Spinal cord (tissue), 10 donors: ENCODE results near the gene TNK2. TPM values are rescaled to one million over a fixed set of nuclear protein-coding genes. Genes with fewer than 3 reads are reported as not detected.
A peak's percentile ranks its signal among the peaks of the same experiment; 100 is the strongest.
"Not testable (repeated sequence)": the region's sequence is repeated elsewhere in the genome, so short reads cannot be mapped to it uniquely, and the experiment has no call there.

Experiments used
- DNase-seq, 6 donors: peaks; one replicate each; pipeline versions ENCODE4 v3.0.0 to v3.0.0-alpha.2; 2013 to 2015; ENCODE audit warnings: low spot score in 6 of 6, low read depth in 4 of 6
- H3K27ac ChIP-seq: one replicate; pipeline ENCODE4 v1.5.1; 2013; ENCODE audit warnings: low read depth, low read length, control low read depth
- H3K27me3 ChIP-seq: one replicate; pipeline ENCODE4 v1.6.1; 2013; ENCODE audit warnings: low read length; ENCODE audit not compliant: control insufficient read depth, insufficient read depth
- H3K36me3 ChIP-seq: one replicate; pipeline ENCODE4 v1.6.1; 2013; ENCODE audit warnings: low read length; ENCODE audit not compliant: control insufficient read depth, insufficient read depth
- H3K4me1 ChIP-seq: one replicate; pipeline ENCODE4 v1.6.1; 2013; ENCODE audit warnings: low read length; ENCODE audit not compliant: control insufficient read depth, insufficient read depth
- H3K4me3 ChIP-seq: one replicate; pipeline ENCODE4 v1.5.1; 2013; ENCODE audit warnings: low read depth, low read length, control low read depth
- H3K9me3 ChIP-seq: one replicate; pipeline ENCODE4 v1.6.1; 2013; ENCODE audit warnings: low read length; ENCODE audit not compliant: control insufficient read depth, insufficient read depth
- WGBS: methylation state at CpG from one replicate; pipeline ENCODE4 v1.1.5; 2013; ENCODE audit warnings: missing lambda C conversion rate; ENCODE audit not compliant: insufficient coverage; 5-methylcytosine and 5-hydroxymethylcytosine counted together
- polyA plus RNA-seq, 2 donors: library from polyadenylated mRNA; unstranded; fragments of 120-200 nt; gene quantifications; one replicate each; pipeline ENCODE4 v1.2.1, GENCODE V29; 2013; ENCODE audit not compliant: insufficient read length in 2 of 2
- total RNA-seq, 2 donors: library from RNA; depleted of rRNA in 1 of 2; stranded (reverse); fragments of 120-200 nt in 1 of 2; fragments of >200 nt in 1 of 2; gene quantifications; one replicate each; pipeline versions ENCODE4 v1.2.3 to v1.2.4, GENCODE V29; 2013 to 2014
- donor health status: healthy.

Gene TNK2
- total and polyA plus RNA-seq, 4 donors, result 16.1 to 229 (median 128) TPM

DNA sequence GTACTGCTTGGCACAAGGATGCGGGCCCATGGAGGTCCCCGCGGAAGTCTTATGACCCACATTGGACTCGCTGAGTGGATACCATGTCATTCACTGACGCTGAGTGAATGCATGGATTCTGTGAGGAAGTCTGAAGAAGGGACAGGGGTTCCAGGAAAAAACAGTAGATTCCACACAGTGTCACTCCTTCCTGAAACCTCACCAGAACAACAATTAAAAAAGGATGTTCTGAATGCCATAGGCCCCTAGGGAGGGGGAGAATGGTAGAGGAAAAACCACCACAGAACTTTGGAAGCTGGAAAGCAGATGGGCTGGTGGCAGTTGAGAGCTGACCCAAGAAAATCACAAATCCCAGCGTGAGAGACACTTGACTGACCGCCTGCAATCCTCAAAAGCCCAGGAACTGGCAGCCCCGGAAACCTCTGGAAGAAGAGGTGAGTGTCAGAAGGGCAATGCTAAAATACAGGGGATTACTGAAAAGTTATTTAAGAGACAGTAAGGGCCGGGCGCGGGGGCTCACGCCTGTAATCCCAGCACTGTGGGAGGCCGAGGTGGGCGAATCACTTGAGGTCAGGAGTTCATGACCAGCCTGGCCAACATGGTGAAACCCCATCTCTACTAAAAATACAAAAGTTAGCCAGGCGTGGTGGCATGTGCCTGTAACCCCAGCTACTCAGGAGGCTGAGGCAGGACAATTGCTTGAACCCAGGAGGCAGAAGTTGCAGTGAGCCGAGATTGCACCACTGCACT, 6.3 kb downstream of the TNK2 start:
- not testable (repeated sequence) for H3K36me3 ChIP-seq, DNase-seq, H3K4me3 ChIP-seq, H3K27me3 ChIP-seq, H3K27ac ChIP-seq, H3K9me3 ChIP-seq
- WGBS, result 80% methylated on average over 11 of the region's 16 CpGs
- peaks cover 45% of the 10 kb centered on the region for H3K4me1 ChIP-seq

DNA sequence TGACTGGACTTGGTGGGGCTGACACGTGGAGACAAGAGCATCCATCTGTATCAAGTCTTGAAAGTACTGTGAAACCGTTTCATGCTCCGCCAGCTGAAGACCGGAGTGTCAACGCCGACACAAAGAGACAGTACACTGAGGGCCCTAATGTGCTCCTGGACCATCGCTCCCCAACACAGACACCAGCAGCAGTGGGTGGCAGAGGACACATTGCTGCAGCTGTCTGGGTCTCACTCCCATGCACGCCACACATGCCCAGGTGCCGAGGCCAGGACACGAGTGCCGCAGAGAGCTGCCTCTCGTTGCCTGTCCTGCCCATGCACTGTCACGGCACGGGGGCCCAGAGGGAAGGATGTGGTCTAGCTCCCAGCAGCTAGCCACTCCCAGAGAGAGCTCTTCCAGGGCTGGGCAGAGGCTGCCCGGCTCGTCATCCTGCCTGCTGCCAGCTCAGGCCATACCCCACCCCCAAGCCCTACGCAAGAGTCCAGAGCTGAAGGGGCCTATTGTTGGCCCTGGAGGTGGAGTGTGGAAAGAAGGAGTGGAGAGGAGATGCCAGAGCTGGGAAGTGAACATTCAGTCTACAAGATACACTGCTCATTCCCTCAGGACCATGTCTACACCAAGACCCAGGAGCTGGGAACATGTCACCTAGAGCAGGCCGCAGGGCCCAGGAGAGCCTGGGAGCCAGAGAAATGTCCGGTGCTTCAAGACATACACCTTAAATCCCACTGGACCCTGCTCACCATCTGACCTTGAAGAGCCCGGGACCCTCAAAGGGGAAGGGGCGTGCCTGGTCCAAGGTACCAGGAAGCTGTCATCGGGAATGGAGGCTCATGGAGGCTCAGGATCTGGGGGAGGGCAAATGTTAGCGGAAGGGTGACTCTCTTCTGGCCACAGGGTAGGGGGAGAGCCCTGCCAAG, 7.7 kb downstream of the TNK2 start:
- Histone ChIP-seq H3K9me3 (no peaks in the 10 kb centered on the region), H3K27ac (peak overlapping the region; percentile 90), H3K4me3 (no peak overlapping the region), H3K36me3 (peaks cover 7% of the 10 kb centered on the region), H3K4me1 (peaks cover 51% of the 10 kb centered on the region), H3K27me3 (no peaks in the 10 kb centered on the region)
- peak in 2 of 6 donors; percentile 56 to 83 for DNase-seq
- 66% methylated on average over 20 of the region's 23 CpGs for WGBS

DNA sequence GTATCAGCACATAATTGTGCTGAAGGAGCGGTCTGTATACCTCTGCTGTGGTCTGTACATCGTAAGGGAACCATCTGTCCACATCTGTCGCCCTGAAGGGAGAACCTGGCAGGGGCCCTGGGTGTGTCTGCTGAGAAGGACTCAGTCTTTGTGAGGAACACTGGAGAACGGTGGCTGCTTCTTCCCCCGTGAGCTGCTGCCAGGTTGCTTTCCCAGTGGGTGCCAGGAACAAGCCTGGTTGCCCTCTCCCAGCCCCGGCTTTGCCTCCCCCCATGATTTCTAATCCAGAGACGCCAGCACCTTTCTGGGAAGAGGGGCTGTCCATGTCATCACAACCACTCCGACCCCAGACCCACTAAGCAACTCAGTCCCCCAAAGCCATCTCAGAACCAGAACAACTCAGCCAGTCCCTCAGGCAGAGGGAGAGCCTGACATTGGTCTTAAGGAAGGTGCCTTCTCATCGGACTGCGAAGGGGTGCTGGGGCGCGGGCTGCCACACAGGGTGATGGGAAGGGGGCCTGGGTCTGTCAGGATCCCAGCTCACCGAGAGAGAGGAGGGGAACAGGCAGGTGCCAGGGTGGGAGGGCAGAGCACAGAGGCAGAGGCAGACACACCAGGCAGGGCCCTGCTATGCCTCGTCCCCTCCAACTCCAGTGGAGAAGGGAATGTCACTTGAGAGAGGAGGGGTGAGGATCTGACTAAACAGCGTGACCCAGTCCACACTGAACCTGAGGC, 8.5 kb downstream of the TNK2 start:
- Histone ChIP-seq H3K4me1 (peaks cover 60% of the 10 kb centered on the region), H3K9me3 (no peaks in the 10 kb centered on the region), H3K27me3 (no peaks in the 10 kb centered on the region), H3K36me3 (peaks cover 7% of the 10 kb centered on the region), H3K4me3 (no peak overlapping the region), H3K27ac (peak overlapping the region; percentile 90)
- 82% methylated on average over 13 of the region's 15 CpGs for WGBS
- no peak for DNase-seq

DNA sequence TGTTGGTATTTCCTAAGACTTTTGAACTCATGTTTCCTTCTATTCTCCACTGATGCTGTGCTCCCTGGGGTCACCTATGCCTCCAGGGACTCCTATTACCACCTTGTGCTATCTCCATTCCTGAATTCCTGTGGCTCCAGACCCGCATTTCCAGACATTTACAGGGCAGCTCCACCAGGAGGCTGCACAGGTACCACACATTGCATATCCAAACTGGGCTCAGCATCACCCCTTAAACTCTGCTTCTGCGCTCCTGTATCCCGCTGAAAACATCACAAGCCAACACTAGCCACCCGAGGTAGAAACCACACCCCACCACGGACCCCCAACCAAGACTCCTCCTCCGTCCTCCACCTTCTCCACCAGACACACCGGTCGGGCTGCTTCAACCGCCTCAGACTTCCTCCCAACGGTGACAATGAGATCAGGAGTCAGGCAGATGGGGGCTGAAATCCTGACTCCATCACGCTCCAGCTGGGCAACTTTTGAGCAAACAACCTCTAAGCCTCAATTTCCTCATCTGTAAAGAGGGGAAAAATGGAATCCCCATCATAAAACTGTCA, 10.4 kb downstream of the TNK2 start:
- DNase-seq, result no peak
- no peak overlapping the region for H3K27ac ChIP-seq
- WGBS, result 67% methylated on average over 8 of the region's 11 CpGs
- H3K36me3 ChIP-seq, result peaks cover 7% of the 10 kb centered on the region
- H3K4me1 ChIP-seq, result peaks cover 79% of the 10 kb centered on the region
- H3K9me3 ChIP-seq, result no peaks in the 10 kb centered on the region
- H3K27me3 ChIP-seq, result no peaks in the 10 kb centered on the region
- H3K4me3 ChIP-seq, result no peak overlapping the region

DNA sequence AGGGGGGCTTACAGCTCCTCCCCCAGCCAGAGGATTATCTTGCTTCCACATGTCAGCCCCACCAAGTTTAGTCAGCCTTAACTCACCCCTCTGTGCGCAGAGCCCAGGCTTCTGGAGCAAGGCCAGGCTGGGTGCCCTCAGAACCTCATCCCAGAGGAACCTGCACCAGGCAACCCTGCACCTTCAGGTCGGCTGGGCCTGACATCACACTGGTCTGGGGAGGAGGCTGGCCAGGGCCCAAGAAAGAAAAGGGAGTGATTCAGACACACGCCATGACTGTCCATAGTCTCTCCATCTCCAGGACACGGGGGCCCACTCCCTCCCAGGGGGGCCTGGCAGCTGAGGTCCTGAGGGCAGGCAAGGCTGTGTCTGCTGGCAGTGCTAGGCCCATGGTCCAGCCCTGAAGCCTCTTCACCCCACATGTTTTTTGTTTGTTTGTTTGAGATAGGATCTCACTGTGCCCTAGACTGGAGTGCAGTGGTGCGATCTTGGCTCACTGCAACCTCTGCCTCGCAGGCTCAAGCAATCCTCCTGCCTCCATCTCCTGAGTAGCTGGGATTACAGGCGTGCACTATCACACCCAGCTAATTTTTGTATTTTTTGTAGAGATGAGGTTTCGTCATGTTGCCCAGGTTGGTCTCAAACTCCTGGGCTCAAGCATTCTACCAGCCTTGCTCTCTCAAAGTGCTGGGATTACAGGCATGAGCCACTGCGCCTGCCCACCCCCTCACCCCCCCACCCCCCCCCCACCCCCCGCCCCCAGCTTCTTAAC, 11.1 kb downstream of the TNK2 start:
- peaks cover 9% of the 10 kb centered on the region for H3K36me3 ChIP-seq
- DNase-seq, result peak in 1 of 6 donors; percentile 26
- 64% methylated on average over 2 of the region's 10 CpGs for WGBS
- peak overlapping the region; percentile 92 for H3K27ac ChIP-seq
- no peaks in the 10 kb centered on the region for H3K27me3 ChIP-seq
- H3K9me3 ChIP-seq, result no peaks in the 10 kb centered on the region
- H3K4me1 ChIP-seq, result peaks cover 84% of the 10 kb centered on the region
- no peak overlapping the region for H3K4me3 ChIP-seq

DNA sequence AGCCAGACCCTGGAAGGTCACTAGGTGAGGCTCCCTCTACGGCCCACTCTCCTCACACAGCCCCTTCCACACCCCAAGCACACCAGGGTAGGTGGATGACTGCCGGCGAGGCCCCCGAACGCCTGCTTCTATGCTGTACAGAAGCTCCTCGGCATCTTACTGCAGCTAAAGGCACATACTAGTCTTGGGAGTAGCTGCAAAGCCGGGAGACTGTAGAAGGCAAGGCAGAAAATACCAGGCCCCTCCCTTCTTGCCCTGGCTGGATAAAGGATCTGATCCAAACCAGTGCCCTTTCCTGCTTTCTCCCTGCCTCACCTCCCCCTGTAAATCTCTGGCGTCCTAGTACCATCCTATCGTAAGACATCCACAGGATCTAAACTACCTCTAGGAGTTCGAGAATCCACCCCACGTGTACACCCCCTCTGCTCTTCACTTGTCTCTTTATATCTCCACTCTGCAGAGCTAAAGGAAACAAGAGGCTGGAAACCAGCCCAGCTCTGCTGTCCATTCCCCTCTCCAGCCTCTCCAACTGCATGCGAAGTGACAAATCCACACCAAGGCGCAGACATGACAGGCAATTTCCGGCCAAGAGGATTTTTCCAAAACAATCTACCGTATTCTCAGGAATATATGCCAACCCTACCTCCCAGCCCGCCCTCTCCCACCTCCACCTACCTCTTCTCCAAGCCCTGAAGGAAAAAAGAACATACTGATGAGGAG, 11.8 kb downstream of the TNK2 start:
- Histone ChIP-seq H3K9me3 (no peaks in the 10 kb centered on the region), H3K36me3 (peaks cover 16% of the 10 kb centered on the region), H3K4me1 (peaks cover 84% of the 10 kb centered on the region), H3K27ac (peak overlapping the region; percentile 92), H3K4me3 (peak overlapping the region; percentile 40), H3K27me3 (no peaks in the 10 kb centered on the region)
- DNase-seq, result peak in 2 of 6 donors; percentile 79
- 6% methylated on average over 14 of the region's 16 CpGs for WGBS

DNA sequence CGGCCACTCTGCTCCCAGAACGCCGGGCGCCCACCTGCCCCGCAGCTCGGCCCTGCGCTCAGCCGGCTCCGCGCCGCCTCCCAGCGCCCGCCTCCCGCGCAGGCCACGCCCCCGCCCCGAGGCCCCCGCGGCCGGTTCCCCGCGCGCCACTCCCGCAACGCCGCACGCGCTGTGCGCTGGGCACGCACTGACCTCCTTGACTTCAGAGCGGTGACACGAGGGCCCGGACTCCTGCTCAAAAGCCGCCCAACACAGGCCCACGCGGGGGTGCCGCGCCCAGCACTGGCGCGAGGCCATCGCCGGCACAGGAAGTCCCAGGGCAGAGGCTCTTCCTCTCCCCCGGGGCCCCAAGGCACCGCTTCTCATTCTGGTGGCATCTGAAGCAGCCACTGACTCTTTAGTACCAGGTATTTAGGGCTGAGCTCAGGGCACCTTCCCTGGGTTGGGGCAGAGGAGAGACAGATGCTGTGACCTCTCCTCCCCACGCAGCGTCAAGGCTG, 12.4 kb downstream of the TNK2 start:
- no peaks in the 10 kb centered on the region for H3K27me3 ChIP-seq
- peak overlapping the region; percentile 63 for H3K4me3 ChIP-seq
- H3K27ac ChIP-seq, result peak overlapping the region; percentile 92
- peak in 2 of 6 donors; percentile 70 to 74 for DNase-seq
- peaks cover 84% of the 10 kb centered on the region for H3K4me1 ChIP-seq
- no peaks in the 10 kb centered on the region for H3K9me3 ChIP-seq
- WGBS, result under 1% methylated on average over 45 of the region's 47 CpGs
- H3K36me3 ChIP-seq, result peaks cover 19% of the 10 kb centered on the region

DNA sequence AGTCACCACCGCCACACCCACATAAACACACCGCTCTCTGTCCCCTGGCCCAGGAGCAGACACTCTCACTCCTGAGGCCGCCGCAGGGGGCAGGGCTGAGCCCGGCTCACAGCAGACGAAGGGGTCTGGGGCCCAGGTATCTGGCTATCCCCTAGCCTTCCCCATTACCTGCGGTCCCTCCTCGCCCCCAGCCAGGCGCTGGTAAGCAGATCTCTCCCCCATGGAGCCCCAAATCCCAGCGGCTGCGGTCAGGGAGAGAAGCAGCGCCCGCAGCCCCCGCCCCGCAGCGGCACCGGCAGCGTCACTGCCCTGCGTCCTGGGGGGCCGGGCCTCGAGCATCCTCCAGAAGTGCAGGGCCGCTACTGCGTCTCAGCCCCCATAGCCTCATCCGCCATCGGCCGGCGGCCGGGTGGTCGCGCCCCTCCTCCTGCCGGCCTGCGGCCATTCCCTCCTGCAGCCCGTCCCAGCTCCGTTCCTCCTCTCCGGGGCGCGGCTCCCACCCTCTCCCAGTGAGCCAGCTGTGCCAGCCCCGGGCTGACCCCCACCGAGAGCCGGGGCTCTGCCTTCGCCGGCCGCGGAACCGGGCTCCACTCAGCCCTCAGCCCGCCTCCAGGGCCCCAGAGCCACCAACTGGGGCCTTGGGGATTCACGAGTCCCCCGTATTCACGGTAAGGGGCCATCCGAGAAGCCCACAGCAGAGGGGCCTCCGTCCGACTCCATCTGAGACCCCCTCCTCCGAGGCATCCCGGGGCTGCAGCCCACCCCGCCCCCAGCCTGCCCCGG, 13.1 kb downstream of the TNK2 start:
- under 1% methylated on average over 56 of the region's 56 CpGs for WGBS
- peak overlapping the region; percentile 83 for H3K27ac ChIP-seq
- H3K4me1 ChIP-seq, result peaks cover 84% of the 10 kb centered on the region
- no peaks in the 10 kb centered on the region for H3K9me3 ChIP-seq
- H3K27me3 ChIP-seq, result no peaks in the 10 kb centered on the region
- peak in 2 of 6 donors; percentile 63 to 79 for DNase-seq
- H3K36me3 ChIP-seq, result peaks cover 16% of the 10 kb centered on the region
- H3K4me3 ChIP-seq, result peak overlapping the region; percentile 63
